ENCODE measurements around the gene P3H1.

DNA sequence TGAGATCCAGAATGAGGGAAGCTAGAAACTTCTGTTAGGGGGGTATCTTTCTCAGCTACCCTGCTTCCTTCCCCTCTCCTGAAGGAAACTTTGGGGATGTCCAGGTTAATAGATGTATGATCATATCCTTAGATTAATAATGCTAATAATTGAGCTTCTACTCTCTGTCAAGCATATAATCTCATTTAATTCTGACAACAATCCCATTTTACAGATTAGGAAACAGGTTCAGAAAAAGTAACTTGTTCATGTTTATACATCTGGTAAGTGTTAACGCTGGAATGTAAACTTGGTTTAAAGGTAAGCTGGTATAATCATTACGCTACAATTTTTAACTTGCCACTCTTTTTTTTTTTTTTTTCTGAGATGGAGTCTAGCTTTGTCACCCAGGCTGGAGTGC lies 16.3 kb upstream of the P3H1 start:
- TF ChIP-seq, protein P1, sequence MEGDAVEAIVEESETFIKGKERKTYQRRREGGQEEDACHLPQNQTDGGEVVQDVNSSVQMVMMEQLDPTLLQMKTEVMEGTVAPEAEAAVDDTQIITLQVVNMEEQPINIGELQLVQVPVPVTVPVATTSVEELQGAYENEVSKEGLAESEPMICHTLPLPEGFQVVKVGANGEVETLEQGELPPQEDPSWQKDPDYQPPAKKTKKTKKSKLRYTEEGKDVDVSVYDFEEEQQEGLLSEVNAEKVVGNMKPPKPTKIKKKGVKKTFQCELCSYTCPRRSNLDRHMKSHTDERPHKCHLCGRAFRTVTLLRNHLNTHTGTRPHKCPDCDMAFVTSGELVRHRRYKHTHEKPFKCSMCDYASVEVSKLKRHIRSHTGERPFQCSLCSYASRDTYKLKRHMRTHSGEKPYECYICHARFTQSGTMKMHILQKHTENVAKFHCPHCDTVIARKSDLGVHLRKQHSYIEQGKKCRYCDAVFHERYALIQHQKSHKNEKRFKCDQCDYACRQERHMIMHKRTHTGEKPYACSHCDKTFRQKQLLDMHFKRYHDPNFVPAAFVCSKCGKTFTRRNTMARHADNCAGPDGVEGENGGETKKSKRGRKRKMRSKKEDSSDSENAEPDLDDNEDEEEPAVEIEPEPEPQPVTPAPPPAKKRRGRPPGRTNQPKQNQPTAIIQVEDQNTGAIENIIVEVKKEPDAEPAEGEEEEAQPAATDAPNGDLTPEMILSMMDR (IDR thresholded peaks at IDR 0.05): no peak
- no peak for TF ChIP-seq POLR2A (IDR thresholded peaks at IDR 0.05)
- TF ChIP-seq POLR2AphosphoS5 (IDR thresholded peaks at IDR 0.05): no peak
